Peyer's patch (tissue), 4 donors: ENCODE results near the gene ZNF444. TPM values are rescaled to one million over a fixed set of nuclear protein-coding genes. Genes with fewer than 3 reads are reported as not detected.
A peak's percentile ranks its signal among the peaks of the same experiment; 100 is the strongest.

Experiments
- DNase-seq, 3 donors: peaks; one replicate each; pipeline ENCODE4 v3.0.0-alpha.2; 2017 to 2019
- H3K27ac ChIP-seq, 4 donors: fragments of 200-600 bp; sonication (generic); one replicate each; pipeline ENCODE4 v1.5.1; 2016 to 2019
- H3K27me3 ChIP-seq, 2 donors: fragments of 200-600 bp; sonication (generic); one replicate each; pipeline ENCODE4 v1.5.1; 2019
- H3K36me3 ChIP-seq, 3 donors: fragments of 200-600 bp; sonication (generic); one replicate each; pipeline ENCODE4 v1.5.1; 2016 to 2019
- H3K4me1 ChIP-seq, 4 donors: fragments of 200-600 bp; sonication (generic); one replicate each; pipeline ENCODE4 v1.5.1; 2016 to 2019
- H3K4me3 ChIP-seq, 4 donors: fragments of 200-600 bp; sonication (generic); 1 replicate in 3 of 4; 2 replicates in 1 of 4; pipeline ENCODE4 v1.5.1; 2016 to 2019; ENCODE audit warnings: mild to moderate bottlenecking in 1 of 4
- H3K9me3 ChIP-seq, 4 donors: fragments of 200-600 bp; sonication (generic); one replicate each; pipeline ENCODE4 v1.5.1; 2016 to 2019; ENCODE audit warnings: mild to moderate bottlenecking in 1 of 4
- POLR2A ChIP-seq, 2 donors: fragments of 450-650 bp; IDR thresholded peaks; one replicate each; pipeline ENCODE4 v1.5.1; 2017; ENCODE audit warnings: antibody characterized with exemption in 2 of 2, mild to moderate bottlenecking in 2 of 2, moderate library complexity in 2 of 2
- total RNA-seq, 4 donors: library from RNA; depleted of rRNA; stranded (reverse); fragments of >200 nt; gene quantifications; one replicate each; pipeline ENCODE4 v1.1.0, GENCODE V29; 2016
- TF ChIP-seq, protein P1 (sequence below), 6 experiments: fragments of 450-650 bp in 4 of 6; fragments of 200-600 bp in 2 of 6; sonication (generic) in 1 of 6; IDR thresholded peaks; one replicate each; pipeline ENCODE4 v1.5.1; 2017 to 2019; ENCODE audit warnings: antibody characterized with exemption in 6 of 6, mild to moderate bottlenecking in 3 of 6, moderate library complexity in 1 of 6

Gene ZNF444
- total RNA-seq, 4 donors from 2014 or later: 22.1 to 49.9 (median 33.2) TPM

DNA sequence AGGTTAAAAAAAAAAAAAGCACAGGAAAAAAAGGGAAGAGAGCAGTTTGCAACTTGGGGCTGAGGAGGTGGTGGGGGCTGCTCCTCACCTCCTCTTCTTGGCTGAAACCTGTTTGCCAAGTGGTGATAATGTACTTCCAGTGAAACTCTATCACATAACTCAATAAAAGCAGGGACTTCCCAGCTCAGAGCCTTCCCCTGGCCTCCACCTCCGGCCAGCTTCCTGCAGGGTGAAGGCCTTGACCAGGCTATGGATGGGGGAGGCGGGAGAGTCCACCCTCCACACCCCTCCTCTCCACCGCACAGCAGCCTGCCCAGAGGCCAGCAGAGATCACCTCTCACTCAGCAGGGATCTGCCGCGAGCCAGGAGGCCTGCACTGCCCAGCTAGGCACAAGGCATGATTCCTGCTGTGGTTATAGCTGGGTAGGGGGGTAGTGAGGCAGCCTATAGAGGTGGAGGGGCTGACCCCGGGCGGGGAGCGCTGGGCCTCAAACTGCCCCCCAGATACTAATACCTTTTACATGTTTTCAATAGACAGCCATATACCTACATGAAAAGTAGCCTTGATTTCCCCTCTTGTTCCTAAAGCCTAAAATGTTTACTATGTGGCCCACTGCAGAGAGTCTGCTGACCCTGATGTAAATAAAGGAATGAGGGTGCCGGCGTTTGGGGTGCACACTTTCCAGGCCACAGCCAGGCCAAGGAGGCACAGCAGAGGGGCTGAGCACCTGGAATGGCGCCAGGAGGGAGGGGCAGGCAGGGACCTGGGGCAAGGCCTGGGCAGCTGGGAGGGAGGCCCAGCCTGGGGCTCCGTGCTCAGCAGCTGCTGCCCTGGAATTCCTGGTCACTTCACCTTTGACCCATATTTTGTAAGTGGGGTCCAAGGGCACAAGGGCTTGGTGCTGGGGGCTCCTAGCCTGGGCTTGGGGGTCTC, 30.3 kb upstream of the ZNF444 start:
- H3K9me3 ChIP-seq: no peaks in the 10 kb centered on the region
- peak overlapping the region in 2 of 4 donors; percentile 24 to 27 for H3K4me3 ChIP-seq
- DNase-seq: no peak
- peak overlapping the region; percentile 47 to 79 (median 67) for H3K27ac ChIP-seq
- TF ChIP-seq, protein P1, sequence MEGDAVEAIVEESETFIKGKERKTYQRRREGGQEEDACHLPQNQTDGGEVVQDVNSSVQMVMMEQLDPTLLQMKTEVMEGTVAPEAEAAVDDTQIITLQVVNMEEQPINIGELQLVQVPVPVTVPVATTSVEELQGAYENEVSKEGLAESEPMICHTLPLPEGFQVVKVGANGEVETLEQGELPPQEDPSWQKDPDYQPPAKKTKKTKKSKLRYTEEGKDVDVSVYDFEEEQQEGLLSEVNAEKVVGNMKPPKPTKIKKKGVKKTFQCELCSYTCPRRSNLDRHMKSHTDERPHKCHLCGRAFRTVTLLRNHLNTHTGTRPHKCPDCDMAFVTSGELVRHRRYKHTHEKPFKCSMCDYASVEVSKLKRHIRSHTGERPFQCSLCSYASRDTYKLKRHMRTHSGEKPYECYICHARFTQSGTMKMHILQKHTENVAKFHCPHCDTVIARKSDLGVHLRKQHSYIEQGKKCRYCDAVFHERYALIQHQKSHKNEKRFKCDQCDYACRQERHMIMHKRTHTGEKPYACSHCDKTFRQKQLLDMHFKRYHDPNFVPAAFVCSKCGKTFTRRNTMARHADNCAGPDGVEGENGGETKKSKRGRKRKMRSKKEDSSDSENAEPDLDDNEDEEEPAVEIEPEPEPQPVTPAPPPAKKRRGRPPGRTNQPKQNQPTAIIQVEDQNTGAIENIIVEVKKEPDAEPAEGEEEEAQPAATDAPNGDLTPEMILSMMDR (IDR thresholded peaks at IDR 0.05): no peak
- TF ChIP-seq POLR2A (IDR thresholded peaks at IDR 0.05): no peak
- H3K4me1 ChIP-seq: peaks cover 13 to 92% (median 43%) of the 10 kb centered on the region in 4 donors
- H3K36me3 ChIP-seq: peaks cover 0 to 6% (median 0%) of the 10 kb centered on the region in 3 donors
- H3K27me3 ChIP-seq: no peaks in the 10 kb centered on the region

- no peaks in the 10 kb centered on the region for H3K9me3 ChIP-seq
- H3K36me3 ChIP-seq: peaks cover 0 to under 1% (median 0%) of the 10 kb centered on the region in 3 donors
- peak; percentile 78 to 92 (median 86) for DNase-seq
- peak overlapping the region; percentile 47 to 79 (median 67) for H3K27ac ChIP-seq
- peak overlapping the region in 2 of 4 donors; percentile 24 to 27 for H3K4me3 ChIP-seq
- peaks cover 13 to 88% (median 43%) of the 10 kb centered on the region in 4 donors for H3K4me1 ChIP-seq
- TF ChIP-seq POLR2A (IDR thresholded peaks at IDR 0.05): no peak
- TF ChIP-seq, protein P1 (IDR thresholded peaks at IDR 0.05): no peak
- no peaks in the 10 kb centered on the region for H3K27me3 ChIP-seq
Observed at GRCh38 chr19:56111601-56112312, 29.3 kb upstream of the ZNF444 start.

- H3K27me3 ChIP-seq: no peaks in the 10 kb centered on the region
- peaks cover 13 to 88% (median 43%) of the 10 kb centered on the region in 4 donors for H3K4me1 ChIP-seq
- peak in 2 of 3 donors; percentile 50 to 56 for DNase-seq
- H3K9me3 ChIP-seq: no peaks in the 10 kb centered on the region
- peak overlapping the region; percentile 26 to 79 (median 58) for H3K27ac ChIP-seq
- no peaks in the 10 kb centered on the region for H3K36me3 ChIP-seq
- TF ChIP-seq, protein P1 (IDR thresholded peaks at IDR 0.05): no peak
- no peak for TF ChIP-seq POLR2A (IDR thresholded peaks at IDR 0.05)
- no peak overlapping the region for H3K4me3 ChIP-seq
Observed at GRCh38 chr19:56112313-56112709, 28.8 kb upstream of the ZNF444 start.

GRCh38 chr19:56113074-56113632, 27.9 kb upstream of the ZNF444 start:
- Histone ChIP-seq H3K4me1 (peaks cover 13 to 88% (median 43%) of the 10 kb centered on the region in 4 donors), H3K27ac (peak overlapping the region in 3 of 4 donors; percentile 26 to 79 (median 76))

More at GRCh38 chr19:56113074-56113632, 27.9 kb upstream of the ZNF444 start:
- TF ChIP-seq, protein P1 (IDR thresholded peaks at IDR 0.05): no peak
- TF ChIP-seq POLR2A (IDR thresholded peaks at IDR 0.05): no peak
- no peaks in the 10 kb centered on the region for H3K27me3 ChIP-seq
- no peaks in the 10 kb centered on the region for H3K9me3 ChIP-seq
- no peak overlapping the region for H3K4me3 ChIP-seq
- H3K36me3 ChIP-seq: peaks cover 0 to 6% (median 0%) of the 10 kb centered on the region in 3 donors
- DNase-seq: peak in 2 of 3 donors; percentile 68 to 73
